NT2/D1 (cell line): Measurements from ENCODE around the gene LRP5.
"Not testable (repeated sequence)": the region's sequence is repeated elsewhere in the genome, so short reads cannot be mapped to it uniquely, and the experiment has no call there.

Experiments
- SUZ12 ChIP-seq: IDR thresholded peaks from 2 replicates; pipeline ENCODE4 v1.6.1; 2011; ENCODE audit not compliant: insufficient read length, insufficient read depth; ENCODE audit errors: extremely low read depth
- YY1 ChIP-seq: IDR thresholded peaks from 2 replicates; pipeline ENCODE4 v1.6.1; 2011; ENCODE audit not compliant: insufficient read length, insufficient read depth
- ZNF274 ChIP-seq: IDR thresholded peaks from 2 replicates; pipeline ENCODE4 v1.6.1; 2011; ENCODE audit warnings: mild to moderate bottlenecking, low read depth, low read length

DNA sequence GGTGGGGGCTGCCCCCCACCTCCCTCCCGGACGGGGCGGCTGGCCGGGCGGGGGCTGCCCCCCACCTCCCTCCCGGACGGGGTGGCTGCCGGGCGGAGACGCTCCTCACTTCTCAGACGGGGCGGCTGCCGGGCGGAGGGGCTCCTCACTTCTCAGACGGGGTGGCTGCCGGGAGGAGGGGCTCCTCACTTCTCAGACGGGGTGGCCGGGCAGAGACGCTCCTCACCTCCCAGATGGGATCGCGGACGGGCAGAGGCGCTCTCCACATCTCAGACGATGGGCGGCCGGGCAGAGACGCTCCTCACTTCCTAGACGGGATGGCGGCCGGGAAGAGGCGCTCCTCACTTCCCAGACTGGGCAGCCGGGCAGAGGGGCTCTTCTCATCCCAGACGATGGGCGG lies 163.2 kb downstream of the LRP5 start:
- TF ChIP-seq ZNF274, YY1, SUZ12: not testable (repeated sequence)
